SK-N-SH (cell line): Measurements from ENCODE around the gene BAG5. TPM values are rescaled to one million over a fixed set of nuclear protein-coding genes. Genes with fewer than 3 reads are reported as not detected.

Experiments used
- CTCF ChIA-PET: fragments of 300-600, 350-600 bp; formaldehyde crosslinking; extraction: SDS; loops from one replicate; lab custom pipeline; 2021; lab: Yijun Ruan, JAX
- POLR2A ChIA-PET: fragments of 350-600 bp; sonication (Branson Sonifier 250); formaldehyde crosslinking; extraction: SDS; loops from one replicate; lab custom pipeline; 2020; ENCODE audit warnings: antibody characterized with exemption, inconsistent platforms; lab: Yijun Ruan, JAX
- DNase-seq: peaks from one replicate; pipeline ENCODE4 v3.0.0; 2012
- H2AFZ ChIP-seq: fragments of 200-600 bp; sonication (generic); 2 replicates; pipeline ENCODE4 v1.8.1; 2016; ENCODE audit warnings: antibody characterized with exemption, mild to moderate bottlenecking, low read depth
- H3F3A ChIP-seq: fragments of 200-600 bp; sonication (generic); replicated peaks from 2 replicates; pipeline ENCODE3; 2016; ENCODE audit warnings: antibody characterized with exemption, mild to moderate bottlenecking; ENCODE audit not compliant: insufficient read depth
- H3K27ac ChIP-seq, 2 experiments: fragments of 200-500 bp in 1 of 2; fragments of 200-600 bp in 1 of 2; sonication (Bioruptor generic) in 1 of 2; sonication (generic), shearing (Covaris generic) in 1 of 2; 2 replicates each; pipeline versions ENCODE4 v1.5.1 to v1.6.1; 2014 to 2016; ENCODE audit warnings: low read depth in 2 of 2, inconsistent platforms in 1 of 2, low read length in 1 of 2, mild to moderate bottlenecking in 1 of 2, mixed read lengths in 1 of 2
- H3K27me3 ChIP-seq: fragments of 200-600 bp; sonication (generic), shearing (Covaris generic); 2 replicates; pipeline ENCODE4 v1.6.1; 2016; ENCODE audit warnings: mixed run types; ENCODE audit not compliant: insufficient read depth
- H3K36me3 ChIP-seq, 2 experiments: fragments of 200-500 bp in 1 of 2; fragments of 200-600 bp in 1 of 2; sonication (Bioruptor generic) in 1 of 2; sonication (generic) in 1 of 2; replicated peaks in 1 of 2; 2 replicates each; pipeline versions ENCODE3 to v1.5.1; 2014 to 2016; ENCODE audit warnings: low read length in 1 of 2, mild to moderate bottlenecking in 1 of 2; ENCODE audit not compliant: insufficient read depth in 2 of 2, control insufficient read depth in 1 of 2
- H3K4me1 ChIP-seq, 2 experiments: fragments of 200-500 bp in 1 of 2; fragments of 200-600 bp in 1 of 2; sonication (Bioruptor generic) in 1 of 2; sonication (generic), shearing (Covaris generic) in 1 of 2; 2 replicates each; pipeline versions ENCODE4 v1.5.1 to v1.6.1; 2014 to 2016; ENCODE audit warnings: low read depth in 1 of 2, low read length in 1 of 2, mixed run types in 1 of 2; ENCODE audit not compliant: insufficient read depth in 2 of 2, control insufficient read depth in 1 of 2
- H3K4me2 ChIP-seq: fragments of 200-600 bp; sonication (generic), shearing (Covaris generic); 2 replicates; pipeline ENCODE4 v1.6.1; 2017; ENCODE audit warnings: mixed run types
- H3K4me3 ChIP-seq, 2 experiments: fragments of 200-500 bp in 1 of 2; fragments of 200-600 bp in 1 of 2; sonication (Bioruptor generic) in 1 of 2; sonication (generic), shearing (Covaris generic) in 1 of 2; 2 replicates each; pipeline versions ENCODE4 v1.5.1 to v1.8.1; 2014 to 2016; ENCODE audit warnings: low read depth in 2 of 2, inconsistent platforms in 1 of 2, low read length in 1 of 2, mild to moderate bottlenecking in 1 of 2, mixed read lengths in 1 of 2, moderate library complexity in 1 of 2
- H3K79me2 ChIP-seq: fragments of 200-600 bp; sonication (generic); 2 replicates; pipeline ENCODE4 v1.8.1; 2017; ENCODE audit warnings: mild to moderate bottlenecking; ENCODE audit not compliant: insufficient read depth
- H3K9ac ChIP-seq: fragments of 200-600 bp; sonication (generic); 2 replicates; pipeline ENCODE4 v1.6.1; 2017; ENCODE audit warnings: mixed run types
- H3K9me2 ChIP-seq: fragments of 200-600 bp; sonication (generic); 2 replicates; pipeline ENCODE4 v1.6.1; 2017; ENCODE audit warnings: mixed run types
- H3K9me3 ChIP-seq: fragments of 200-600 bp; sonication (generic); 2 replicates; pipeline ENCODE4 v1.6.1; 2017; ENCODE audit warnings: mixed run types, mild to moderate bottlenecking, moderate library complexity
- H4K20me1 ChIP-seq: fragments of 200-600 bp; sonication (generic); 2 replicates; pipeline ENCODE4 v1.6.1; 2017; ENCODE audit warnings: mild to moderate bottlenecking, mixed run types; ENCODE audit not compliant: insufficient read depth
- FOSL2 ChIP-seq: IDR thresholded peaks from 2 replicates; pipeline ENCODE4 v1.4.0; 2012; ENCODE audit warnings: low read depth, mild to moderate bottlenecking, moderate library complexity, borderline replicate concordance
- FOXJ3 ChIP-seq: sonication (generic); formaldehyde crosslinking; IDR thresholded peaks from 2 replicates; pipeline ENCODE4 v1.5.1; 2020; ENCODE audit warnings: mild to moderate bottlenecking, missing genetic modification reagents
- GABPA ChIP-seq: IDR thresholded peaks from 2 replicates; pipeline ENCODE4 v1.4.0; 2012; ENCODE audit warnings: low read depth, mild to moderate bottlenecking
- RAD21 ChIP-seq: IDR thresholded peaks from 2 replicates; pipeline ENCODE4 v1.6.1; 2012; ENCODE audit warnings: mild to moderate bottlenecking, low read length
- RFX5 ChIP-seq: IDR thresholded peaks from 2 replicates; pipeline ENCODE4 v1.6.1; 2012; ENCODE audit warnings: mild to moderate bottlenecking, improper control_type of control experiment, low read length
- SMC3 ChIP-seq: IDR thresholded peaks from 2 replicates; pipeline ENCODE4 v1.6.1; 2012; ENCODE audit warnings: low read depth, low read length, improper control_type of control experiment
- WGBS: methylation state at CpG from one replicate; pipeline ENCODE4 v1.1.6; 2017; ENCODE audit warnings: low lambda C conversion rate; 5-methylcytosine and 5-hydroxymethylcytosine counted together
- polyA plus RNA-seq, 3 experiments: library from polyadenylated mRNA; depleted of rRNA; stranded (reverse); fragments of >200 nt; gene quantifications; 2 replicates each; pipeline ENCODE4 v1.2.3, GENCODE V29; 2012
- TF ChIP-seq, protein P1 (sequence below): IDR thresholded peaks from 2 replicates; pipeline ENCODE4; 2012
- TF ChIP-seq, protein P2 (sequence below): fragments of 200-600 bp; sonication (generic); IDR thresholded peaks from 2 replicates; pipeline ENCODE4 v1.6.1; 2017; ENCODE audit warnings: antibody characterized with exemption, mild to moderate bottlenecking, moderate library complexity

The BAG5 gene
- polyA plus RNA-seq, 1 of the 3 experiments (the other 2 are of a cell fraction) = 5.2 TPM

DNA sequence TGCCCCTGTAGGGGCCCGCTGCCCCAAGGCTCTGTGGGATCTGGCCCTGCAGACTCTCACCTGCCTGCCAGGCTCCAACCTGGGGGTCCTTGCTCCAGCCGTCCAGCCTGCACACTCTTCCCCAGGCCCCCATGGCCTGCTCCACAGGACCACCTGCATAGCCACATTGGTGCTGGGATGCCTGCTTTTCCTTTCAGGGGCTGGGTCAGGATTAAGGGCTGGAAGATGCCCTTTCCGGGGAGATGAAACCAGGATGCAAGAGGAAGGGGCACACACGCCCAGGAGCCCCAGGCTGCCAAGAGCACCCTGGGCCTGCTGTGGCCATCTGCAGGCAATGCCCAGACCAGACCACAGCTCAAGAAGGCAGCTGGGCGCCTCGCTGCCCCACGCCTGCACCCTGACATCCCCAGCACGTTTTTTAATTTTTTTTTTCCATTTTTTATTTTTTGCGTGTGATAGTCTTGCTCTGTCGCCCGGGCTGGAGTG is 15.0 kb downstream of the BAG5 start:
- Histone ChIP-seq H3K9ac (no peak overlapping the region), H3K9me3 (no peaks in the 10 kb centered on the region), H3K9me2 (no peaks in the 10 kb centered on the region), H2AFZ (no peak overlapping the region), H3K27ac (no peak overlapping the region), H3K79me2 (peaks cover 15% of the 10 kb centered on the region), H3K4me2 (no peak overlapping the region), H3K27me3 (no peaks in the 10 kb centered on the region), H3K4me3 (no peak overlapping the region), H3F3A (peaks cover 12% of the 10 kb centered on the region), H3K4me1 (peaks cover 13 to 22% of the 10 kb centered on the region in 2 experiments; a peak in 3 of 4 replicates), H4K20me1 (peaks cover 17% of the 10 kb centered on the region), H3K36me3 (no peaks in the 10 kb centered on the region)
- CTCF ChIA-PET = interaction anchor here (0.6 to 11.6 kb wide), 23 partner anchors 7 to 408 kb away, joined by 3 to 194 read pairs (median 4); partner anchors contain the start of genes BAG5, CKB and TRMT61A
- no peak for TF ChIP-seq RFX5
- no peak for TF ChIP-seq GABPA
- TF ChIP-seq, protein P1, sequence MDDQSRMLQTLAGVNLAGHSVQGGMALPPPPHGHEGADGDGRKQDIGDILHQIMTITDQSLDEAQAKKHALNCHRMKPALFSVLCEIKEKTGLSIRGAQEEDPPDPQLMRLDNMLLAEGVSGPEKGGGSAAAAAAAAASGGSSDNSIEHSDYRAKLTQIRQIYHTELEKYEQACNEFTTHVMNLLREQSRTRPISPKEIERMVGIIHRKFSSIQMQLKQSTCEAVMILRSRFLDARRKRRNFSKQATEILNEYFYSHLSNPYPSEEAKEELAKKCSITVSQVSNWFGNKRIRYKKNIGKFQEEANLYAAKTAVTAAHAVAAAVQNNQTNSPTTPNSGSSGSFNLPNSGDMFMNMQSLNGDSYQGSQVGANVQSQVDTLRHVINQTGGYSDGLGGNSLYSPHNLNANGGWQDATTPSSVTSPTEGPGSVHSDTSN = no peak
- no peak for TF ChIP-seq FOXJ3
- WGBS = 88% methylated on average over 10 of the region's 11 CpGs
- POLR2A ChIA-PET = interaction anchor here (1.0 to 1.2 kb wide), 2 partner anchors 25 to 28 kb away, joined by 3 to 4 read pairs; partner anchors contain the start of gene CKB
- peak; percentile 19 for DNase-seq

DNA sequence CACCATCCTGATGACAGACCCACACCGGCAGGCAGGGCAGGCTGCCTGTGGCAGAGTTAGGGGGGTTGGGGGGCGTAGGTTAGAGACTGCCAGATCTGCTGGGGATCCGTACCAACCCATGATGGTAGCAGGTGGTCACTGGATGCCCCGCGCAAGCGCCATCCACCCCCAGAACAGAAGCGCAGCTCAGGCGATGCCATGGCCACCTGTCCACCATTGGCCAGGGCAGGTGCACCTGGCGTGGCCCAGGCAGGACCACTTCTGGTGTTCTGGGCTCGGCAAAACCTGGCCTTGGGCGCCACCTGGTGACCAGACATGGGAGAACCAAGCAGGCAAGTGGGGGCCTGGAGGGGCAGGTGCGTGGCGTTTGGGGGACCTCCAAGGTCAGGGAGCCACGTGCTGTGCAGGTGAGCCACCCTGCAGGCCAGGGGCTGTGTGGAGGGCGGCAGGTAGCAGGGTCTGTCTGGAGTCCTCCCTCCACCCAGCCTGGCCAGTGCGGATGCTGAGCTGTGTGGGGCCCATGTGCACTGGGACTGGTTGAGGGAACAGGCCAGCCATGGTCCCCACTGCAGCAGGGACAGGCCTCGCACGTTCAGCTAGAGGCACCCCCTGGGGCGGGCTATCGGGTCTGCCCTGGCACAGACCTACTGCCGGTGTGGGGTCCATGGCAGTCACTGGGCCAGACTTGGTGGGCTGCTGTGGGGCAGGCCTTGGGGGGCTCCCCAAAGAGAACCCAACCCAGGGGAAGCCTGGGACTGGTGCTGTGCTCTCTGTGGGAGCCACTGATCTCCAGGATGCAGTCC is 15.6 kb downstream of the BAG5 start:
- Histone ChIP-seq H3K36me3 (no peaks in the 10 kb centered on the region), H3K4me1 (peaks cover 7 to 25% of the 10 kb centered on the region in 2 experiments; a peak in 3 of 4 replicates), H2AFZ (no peak overlapping the region), H3F3A (peaks cover 5% of the 10 kb centered on the region), H3K27me3 (no peaks in the 10 kb centered on the region), H3K9me3 (no peaks in the 10 kb centered on the region), H3K4me3 (peak overlapping the region in 1 of 2 experiments; percentile 50; a peak in 1 of 4 replicates), H3K79me2 (peaks cover 15% of the 10 kb centered on the region), H4K20me1 (peaks cover 17% of the 10 kb centered on the region), H3K9ac (no peak overlapping the region), H3K27ac (no peak overlapping the region), H3K4me2 (no peak overlapping the region), H3K9me2 (no peaks in the 10 kb centered on the region)
- TF ChIP-seq FOSL2 (no peak), SMC3 (peak; percentile 80), RAD21 (peak; percentile 91)
- TF ChIP-seq, protein P2, sequence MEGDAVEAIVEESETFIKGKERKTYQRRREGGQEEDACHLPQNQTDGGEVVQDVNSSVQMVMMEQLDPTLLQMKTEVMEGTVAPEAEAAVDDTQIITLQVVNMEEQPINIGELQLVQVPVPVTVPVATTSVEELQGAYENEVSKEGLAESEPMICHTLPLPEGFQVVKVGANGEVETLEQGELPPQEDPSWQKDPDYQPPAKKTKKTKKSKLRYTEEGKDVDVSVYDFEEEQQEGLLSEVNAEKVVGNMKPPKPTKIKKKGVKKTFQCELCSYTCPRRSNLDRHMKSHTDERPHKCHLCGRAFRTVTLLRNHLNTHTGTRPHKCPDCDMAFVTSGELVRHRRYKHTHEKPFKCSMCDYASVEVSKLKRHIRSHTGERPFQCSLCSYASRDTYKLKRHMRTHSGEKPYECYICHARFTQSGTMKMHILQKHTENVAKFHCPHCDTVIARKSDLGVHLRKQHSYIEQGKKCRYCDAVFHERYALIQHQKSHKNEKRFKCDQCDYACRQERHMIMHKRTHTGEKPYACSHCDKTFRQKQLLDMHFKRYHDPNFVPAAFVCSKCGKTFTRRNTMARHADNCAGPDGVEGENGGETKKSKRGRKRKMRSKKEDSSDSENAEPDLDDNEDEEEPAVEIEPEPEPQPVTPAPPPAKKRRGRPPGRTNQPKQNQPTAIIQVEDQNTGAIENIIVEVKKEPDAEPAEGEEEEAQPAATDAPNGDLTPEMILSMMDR = peak; percentile 91
- 16% methylated on average over 5 of the region's 21 CpGs for WGBS
- ChIA-PET CTCF (interaction anchor here (0.6 to 11.6 kb wide), 26 partner anchors 8 to 409 kb away, joined by 3 to 194 read pairs (median 4); partner anchors contain the start of genes BAG5, CKB and TRMT61A), POLR2A (interaction anchor here (1.0 to 1.2 kb wide), 2 partner anchors 25 to 28 kb away, joined by 3 to 4 read pairs; partner anchors contain the start of gene CKB)
- peak; percentile 94 for DNase-seq
